HEK293 (cell line): Measurements from ENCODE around the gene TLE3.

ENCODE experiments used
- HOXD13 ChIP-seq: sonication (generic); formaldehyde crosslinking; IDR thresholded peaks from 2 replicates; pipeline ENCODE4 v1.8.0; 2022; ENCODE audit warnings: missing genetic modification reagents, borderline replicate concordance
- ZBTB21 ChIP-seq: fragments of 450-650 bp; formaldehyde crosslinking; IDR thresholded peaks from 2 replicates; pipeline ENCODE4 v1.5.1; 2017; ENCODE audit warnings: missing biosample characterization, missing genetic modification characterization
- ZNF133 ChIP-seq: fragments of 450-650 bp; formaldehyde crosslinking; IDR thresholded peaks from 2 replicates; pipeline ENCODE4 v1.5.1; 2016; ENCODE audit warnings: missing biosample characterization, missing genetic modification characterization
- ZNF174 ChIP-seq: fragments of 450-650 bp; formaldehyde crosslinking; IDR thresholded peaks from 2 replicates; pipeline ENCODE4 v1.5.0; 2017; ENCODE audit warnings: missing biosample characterization, mild to moderate bottlenecking, missing genetic modification characterization
- ZNF274 ChIP-seq, 2 experiments: fragments of 200-500 bp in 1 of 2; fragments of 450-650 bp in 1 of 2; sonication (Bioruptor generic) in 1 of 2; formaldehyde crosslinking in 1 of 2; IDR thresholded peaks; 2 replicates each; pipeline versions ENCODE4 v1.5.1 to v1.6.1; 2014 to 2016; ENCODE audit warnings: borderline replicate concordance in 1 of 2, inconsistent platforms in 1 of 2, low read length in 1 of 2, missing biosample characterization in 1 of 2, missing genetic modification characterization in 1 of 2
- ZNF510 ChIP-seq: fragments of 450-650 bp; formaldehyde crosslinking; IDR thresholded peaks from 2 replicates; pipeline ENCODE4 v1.5.1; 2018; ENCODE audit warnings: mild to moderate bottlenecking, missing genetic modification characterization, missing biosample characterization; ENCODE audit not compliant: insufficient replicate concordance
- ZNF664 ChIP-seq: fragments of 450-650 bp; formaldehyde crosslinking; IDR thresholded peaks from 2 replicates; pipeline ENCODE4 v1.5.1; 2016; ENCODE audit warnings: missing biosample characterization, missing genetic modification characterization
- TF ChIP-seq, protein P1 (sequence below): fragments of 450-650 bp; formaldehyde crosslinking; IDR thresholded peaks from 2 replicates; pipeline ENCODE4 v1.5.1; 2016; ENCODE audit warnings: missing biosample characterization, missing genetic modification characterization
- TF ChIP-seq, protein P2 (sequence below): fragments of 450-650 bp; formaldehyde crosslinking; IDR thresholded peaks from 2 replicates; pipeline ENCODE4 v1.5.1; 2016; ENCODE audit warnings: missing biosample characterization, missing genetic modification characterization
- TF ChIP-seq, protein P3 (sequence below): fragments of 450-650 bp; formaldehyde crosslinking; IDR thresholded peaks from 2 replicates; pipeline ENCODE4 v1.5.1; 2016; ENCODE audit warnings: missing biosample characterization, missing genetic modification characterization
- TF ChIP-seq, protein P4 (sequence below): fragments of 450-650 bp; formaldehyde crosslinking; IDR thresholded peaks from 2 replicates; pipeline ENCODE4 v1.5.1; 2017; ENCODE audit warnings: missing biosample characterization, missing genetic modification characterization

DNA sequence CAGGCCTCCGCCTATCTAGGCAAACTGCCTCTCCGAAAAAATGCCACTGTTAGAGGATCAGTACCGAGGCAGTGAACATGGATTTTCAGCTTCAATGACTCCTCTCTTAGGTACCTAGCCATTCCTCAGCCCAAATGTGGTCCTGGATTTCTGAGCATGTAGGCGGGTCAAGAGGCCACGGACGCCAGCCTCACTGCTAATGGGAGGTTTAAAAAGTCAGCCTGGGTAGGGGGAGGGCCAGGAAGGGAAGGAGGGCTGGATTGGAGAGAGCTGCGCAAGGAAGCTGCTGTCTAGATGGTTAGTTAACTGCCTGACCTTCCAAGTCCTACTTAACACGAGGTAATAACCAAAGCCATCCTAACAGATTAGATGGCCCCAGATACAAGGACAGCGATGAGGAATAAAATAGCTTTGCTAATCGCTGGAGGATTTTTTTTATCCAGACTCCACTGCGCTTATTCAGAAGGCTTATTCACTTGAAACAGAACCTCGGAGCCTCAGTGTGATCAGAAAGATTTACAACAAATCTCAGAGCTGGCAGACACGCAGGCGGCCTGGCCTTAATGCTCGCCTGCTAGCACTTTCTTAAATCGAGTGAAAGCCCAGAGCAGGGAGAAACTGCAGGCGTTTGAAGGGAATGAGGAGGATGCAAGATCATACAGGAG lies 34.3 kb downstream of the TLE3 start:
- TF ChIP-seq ZNF174 (tag by site-specific recombination) (no peak), ZBTB21 (tag by site-specific recombination) (no peak), ZNF133 (tag by site-specific recombination) (no peak), ZNF664 (tag by site-specific recombination) (no peak), ZNF510 (tag by site-specific recombination) (no peak), ZNF274 (IDR thresholded peaks at IDR 0.05; ENCODE audit: low read length) (no peak), ZNF274 (tag by site-specific recombination; IDR thresholded peaks at IDR 0.05; ENCODE audit: borderline replicate concordance) (no peak), HOXD13 (CRISPR knock-in tag) (no peak)
- TF ChIP-seq, protein P1, sequence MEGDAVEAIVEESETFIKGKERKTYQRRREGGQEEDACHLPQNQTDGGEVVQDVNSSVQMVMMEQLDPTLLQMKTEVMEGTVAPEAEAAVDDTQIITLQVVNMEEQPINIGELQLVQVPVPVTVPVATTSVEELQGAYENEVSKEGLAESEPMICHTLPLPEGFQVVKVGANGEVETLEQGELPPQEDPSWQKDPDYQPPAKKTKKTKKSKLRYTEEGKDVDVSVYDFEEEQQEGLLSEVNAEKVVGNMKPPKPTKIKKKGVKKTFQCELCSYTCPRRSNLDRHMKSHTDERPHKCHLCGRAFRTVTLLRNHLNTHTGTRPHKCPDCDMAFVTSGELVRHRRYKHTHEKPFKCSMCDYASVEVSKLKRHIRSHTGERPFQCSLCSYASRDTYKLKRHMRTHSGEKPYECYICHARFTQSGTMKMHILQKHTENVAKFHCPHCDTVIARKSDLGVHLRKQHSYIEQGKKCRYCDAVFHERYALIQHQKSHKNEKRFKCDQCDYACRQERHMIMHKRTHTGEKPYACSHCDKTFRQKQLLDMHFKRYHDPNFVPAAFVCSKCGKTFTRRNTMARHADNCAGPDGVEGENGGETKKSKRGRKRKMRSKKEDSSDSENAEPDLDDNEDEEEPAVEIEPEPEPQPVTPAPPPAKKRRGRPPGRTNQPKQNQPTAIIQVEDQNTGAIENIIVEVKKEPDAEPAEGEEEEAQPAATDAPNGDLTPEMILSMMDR (tag by site-specific recombination) = no peak
- TF ChIP-seq, protein P2, sequence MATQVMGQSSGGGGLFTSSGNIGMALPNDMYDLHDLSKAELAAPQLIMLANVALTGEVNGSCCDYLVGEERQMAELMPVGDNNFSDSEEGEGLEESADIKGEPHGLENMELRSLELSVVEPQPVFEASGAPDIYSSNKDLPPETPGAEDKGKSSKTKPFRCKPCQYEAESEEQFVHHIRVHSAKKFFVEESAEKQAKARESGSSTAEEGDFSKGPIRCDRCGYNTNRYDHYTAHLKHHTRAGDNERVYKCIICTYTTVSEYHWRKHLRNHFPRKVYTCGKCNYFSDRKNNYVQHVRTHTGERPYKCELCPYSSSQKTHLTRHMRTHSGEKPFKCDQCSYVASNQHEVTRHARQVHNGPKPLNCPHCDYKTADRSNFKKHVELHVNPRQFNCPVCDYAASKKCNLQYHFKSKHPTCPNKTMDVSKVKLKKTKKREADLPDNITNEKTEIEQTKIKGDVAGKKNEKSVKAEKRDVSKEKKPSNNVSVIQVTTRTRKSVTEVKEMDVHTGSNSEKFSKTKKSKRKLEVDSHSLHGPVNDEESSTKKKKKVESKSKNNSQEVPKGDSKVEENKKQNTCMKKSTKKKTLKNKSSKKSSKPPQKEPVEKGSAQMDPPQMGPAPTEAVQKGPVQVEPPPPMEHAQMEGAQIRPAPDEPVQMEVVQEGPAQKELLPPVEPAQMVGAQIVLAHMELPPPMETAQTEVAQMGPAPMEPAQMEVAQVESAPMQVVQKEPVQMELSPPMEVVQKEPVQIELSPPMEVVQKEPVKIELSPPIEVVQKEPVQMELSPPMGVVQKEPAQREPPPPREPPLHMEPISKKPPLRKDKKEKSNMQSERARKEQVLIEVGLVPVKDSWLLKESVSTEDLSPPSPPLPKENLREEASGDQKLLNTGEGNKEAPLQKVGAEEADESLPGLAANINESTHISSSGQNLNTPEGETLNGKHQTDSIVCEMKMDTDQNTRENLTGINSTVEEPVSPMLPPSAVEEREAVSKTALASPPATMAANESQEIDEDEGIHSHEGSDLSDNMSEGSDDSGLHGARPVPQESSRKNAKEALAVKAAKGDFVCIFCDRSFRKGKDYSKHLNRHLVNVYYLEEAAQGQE (tag by site-specific recombination) = no peak
- TF ChIP-seq, protein P3, sequence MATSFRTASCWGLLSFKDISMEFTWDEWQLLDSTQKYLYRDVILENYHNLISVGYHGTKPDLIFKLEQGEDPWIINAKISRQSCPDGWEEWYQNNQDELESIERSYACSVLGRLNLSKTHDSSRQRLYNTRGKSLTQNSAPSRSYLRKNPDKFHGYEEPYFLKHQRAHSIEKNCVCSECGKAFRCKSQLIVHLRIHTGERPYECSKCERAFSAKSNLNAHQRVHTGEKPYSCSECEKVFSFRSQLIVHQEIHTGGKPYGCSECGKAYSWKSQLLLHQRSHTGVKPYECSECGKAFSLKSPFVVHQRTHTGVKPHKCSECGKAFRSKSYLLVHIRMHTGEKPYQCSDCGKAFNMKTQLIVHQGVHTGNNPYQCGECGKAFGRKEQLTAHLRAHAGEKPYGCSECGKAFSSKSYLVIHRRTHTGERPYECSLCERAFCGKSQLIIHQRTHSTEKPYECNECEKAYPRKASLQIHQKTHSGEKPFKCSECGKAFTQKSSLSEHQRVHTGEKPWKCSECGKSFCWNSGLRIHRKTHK = no peak
- TF ChIP-seq, protein P4, sequence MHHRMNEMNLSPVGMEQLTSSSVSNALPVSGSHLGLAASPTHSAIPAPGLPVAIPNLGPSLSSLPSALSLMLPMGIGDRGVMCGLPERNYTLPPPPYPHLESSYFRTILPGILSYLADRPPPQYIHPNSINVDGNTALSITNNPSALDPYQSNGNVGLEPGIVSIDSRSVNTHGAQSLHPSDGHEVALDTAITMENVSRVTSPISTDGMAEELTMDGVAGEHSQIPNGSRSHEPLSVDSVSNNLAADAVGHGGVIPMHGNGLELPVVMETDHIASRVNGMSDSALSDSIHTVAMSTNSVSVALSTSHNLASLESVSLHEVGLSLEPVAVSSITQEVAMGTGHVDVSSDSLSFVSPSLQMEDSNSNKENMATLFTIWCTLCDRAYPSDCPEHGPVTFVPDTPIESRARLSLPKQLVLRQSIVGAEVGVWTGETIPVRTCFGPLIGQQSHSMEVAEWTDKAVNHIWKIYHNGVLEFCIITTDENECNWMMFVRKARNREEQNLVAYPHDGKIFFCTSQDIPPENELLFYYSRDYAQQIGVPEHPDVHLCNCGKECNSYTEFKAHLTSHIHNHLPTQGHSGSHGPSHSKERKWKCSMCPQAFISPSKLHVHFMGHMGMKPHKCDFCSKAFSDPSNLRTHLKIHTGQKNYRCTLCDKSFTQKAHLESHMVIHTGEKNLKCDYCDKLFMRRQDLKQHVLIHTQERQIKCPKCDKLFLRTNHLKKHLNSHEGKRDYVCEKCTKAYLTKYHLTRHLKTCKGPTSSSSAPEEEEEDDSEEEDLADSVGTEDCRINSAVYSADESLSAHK (tag by site-specific recombination) = no peak
